Immature natural killer cell (primary cell): ENCODE data around the gene ZNF107. TPM values are rescaled to one million over a fixed set of nuclear protein-coding genes. Genes with fewer than 3 reads are reported as not detected.

Source experiments
- DNase-seq, 3 donors: peaks; one replicate each; pipeline ENCODE4 v3.0.0; 2022; ENCODE audit warnings: mixed read lengths in 1 of 3
- H3K27ac Mint-ChIP-seq, 6 donors: one replicate each; pipeline ENCODE4 v1.8.0; 2020; ENCODE audit warnings: mixed read lengths in 6 of 6, mild to moderate bottlenecking in 5 of 6, inconsistent platforms in 4 of 6, moderate library complexity in 3 of 6
- H3K27me3 Mint-ChIP-seq, 3 donors: one replicate each; pipeline ENCODE4 v1.8.0; 2020 to 2021; ENCODE audit warnings: low read depth in 3 of 3, mild to moderate bottlenecking in 3 of 3, mixed read lengths in 3 of 3, moderate library complexity in 3 of 3, inconsistent platforms in 1 of 3
- H3K36me3 Mint-ChIP-seq, 3 donors: one replicate each; pipeline ENCODE4 v1.8.0; 2020; ENCODE audit warnings: mixed read lengths in 3 of 3, inconsistent platforms in 2 of 3, mild to moderate bottlenecking in 2 of 3
- H3K4me1 Mint-ChIP-seq, 2 donors: one replicate each; pipeline ENCODE4 v1.8.0; 2020; ENCODE audit warnings: inconsistent platforms in 2 of 2, mild to moderate bottlenecking in 2 of 2, mixed read lengths in 2 of 2, moderate library complexity in 1 of 2
- H3K4me3 Mint-ChIP-seq, 5 donors: one replicate each; pipeline ENCODE4 v1.8.0; 2020; ENCODE audit warnings: mild to moderate bottlenecking in 5 of 5, mixed read lengths in 5 of 5, inconsistent platforms in 3 of 5, moderate library complexity in 3 of 5
- H3K9me3 Mint-ChIP-seq, 6 donors: one replicate each; pipeline ENCODE4 v1.8.0; 2020; ENCODE audit warnings: mild to moderate bottlenecking in 6 of 6, mixed read lengths in 6 of 6, inconsistent platforms in 4 of 6, moderate library complexity in 3 of 6
- polyA plus RNA-seq, 3 donors: library from polyadenylated mRNA; unstranded; fragments of 300-500 nt; fragmentation: Illumina TruSeq; gene quantifications; one replicate each; pipeline ENCODE4 v1.2.3, GENCODE V29; 2021

ZNF107 gene
- 1 to 10 TPM; 2.8 to 5.6 (median 3.5) TPM for polyA plus RNA-seq

DNA sequence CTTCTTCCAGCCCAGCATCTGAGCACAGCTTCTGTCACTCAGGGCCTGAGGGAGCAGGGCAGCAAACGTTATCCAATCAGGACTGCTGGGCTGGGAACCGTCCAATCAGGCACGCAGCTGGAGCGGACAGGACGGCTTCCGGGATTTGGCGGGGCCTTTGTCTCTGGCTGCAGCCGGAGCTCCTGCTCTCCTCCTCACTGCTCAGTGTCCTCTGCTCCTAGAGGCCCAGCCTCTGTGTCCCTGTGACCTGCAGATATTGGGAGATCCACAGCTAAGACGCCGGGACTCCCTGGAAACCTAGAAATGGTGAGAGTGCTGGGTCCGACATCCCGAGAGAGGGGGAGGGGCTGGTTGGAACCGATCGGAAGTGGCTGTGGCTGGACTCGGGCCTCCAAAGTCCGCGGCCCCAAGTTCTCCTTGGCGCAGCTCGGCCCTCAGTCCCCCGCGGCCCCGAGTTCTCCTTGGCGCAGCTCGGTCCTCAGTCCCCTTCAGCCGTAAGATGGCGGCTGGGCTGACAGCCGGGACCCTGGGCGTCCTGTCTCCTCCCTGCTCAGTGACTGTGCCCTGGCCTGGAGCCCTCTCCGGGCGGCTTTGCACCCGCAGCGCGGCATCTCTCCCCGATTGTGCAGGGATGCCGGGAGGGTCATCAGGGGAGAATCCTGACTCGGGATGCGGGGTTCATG, at the start of gene ZNF107:
Gene ZNF107 (plus strand): TSS at position 154 of the 683 bp plus-strand sequence. CDS start 150 bp downstream, at position 304.
- no peaks in the 10 kb centered on the region for H3K9me3 Mint-ChIP-seq
- peaks cover 6 to 8% (median 7%) of the 10 kb centered on the region in 3 donors for H3K27me3 Mint-ChIP-seq
- H3K4me3 Mint-ChIP-seq = peak within 1 kb of the TSS; percentile 93 to 97 (median 95)
- H3K4me1 Mint-ChIP-seq = peaks cover 49 to 63% of the 10 kb centered on the region in 2 donors
- peak within 1 kb of the TSS; percentile 92 to 97 (median 94) for H3K27ac Mint-ChIP-seq
- peak; percentile 86 to 90 (median 88) for DNase-seq
- peaks cover 2 to 11% (median 11%) of the 10 kb centered on the region in 3 donors for H3K36me3 Mint-ChIP-seq

DNA sequence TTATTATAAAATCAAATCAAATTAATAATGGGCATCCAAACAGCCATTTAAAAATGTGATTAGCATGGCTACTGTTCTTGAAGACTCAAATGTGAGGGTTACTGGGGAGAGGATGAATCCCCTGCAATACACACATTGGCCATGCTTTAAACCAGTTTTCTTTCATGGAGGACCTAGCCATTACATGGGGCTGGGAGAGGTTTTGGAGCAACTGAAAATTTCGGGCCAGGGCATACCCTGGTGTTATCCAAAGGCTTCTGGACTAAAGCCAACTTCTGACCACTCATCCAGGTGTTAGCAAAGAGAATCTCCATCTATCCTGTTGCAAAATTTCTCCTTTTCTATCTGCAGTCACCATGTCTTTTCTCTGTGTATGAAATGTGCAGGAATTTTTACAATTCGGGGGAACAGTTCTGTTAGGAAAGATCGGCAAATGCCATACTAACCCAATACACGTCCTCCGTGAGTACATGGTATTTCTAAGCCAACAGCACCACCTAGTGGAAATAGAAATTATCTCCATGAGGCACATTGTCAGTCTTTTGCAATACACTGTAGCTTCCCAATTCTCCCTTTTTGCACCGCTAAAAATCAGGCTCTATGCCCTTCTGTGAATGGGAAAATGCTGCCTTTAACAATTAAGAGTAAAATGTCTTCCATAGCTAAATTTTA, 47.0 kb upstream of the ZNF107 start:
- DNase-seq = peak; percentile 21 to 40 (median 31)
- Mint-ChIP-seq H3K27me3 (peaks cover 0 to 3% (median 2%) of the 10 kb centered on the region in 3 donors), H3K9me3 (peaks cover 0 to 15% (median 7%) of the 10 kb centered on the region in 6 donors), H3K4me1 (peaks cover 2 to 4% of the 10 kb centered on the region in 2 donors), H3K27ac (no peak overlapping the region), H3K36me3 (no peaks in the 10 kb centered on the region), H3K4me3 (no peak overlapping the region)

DNA sequence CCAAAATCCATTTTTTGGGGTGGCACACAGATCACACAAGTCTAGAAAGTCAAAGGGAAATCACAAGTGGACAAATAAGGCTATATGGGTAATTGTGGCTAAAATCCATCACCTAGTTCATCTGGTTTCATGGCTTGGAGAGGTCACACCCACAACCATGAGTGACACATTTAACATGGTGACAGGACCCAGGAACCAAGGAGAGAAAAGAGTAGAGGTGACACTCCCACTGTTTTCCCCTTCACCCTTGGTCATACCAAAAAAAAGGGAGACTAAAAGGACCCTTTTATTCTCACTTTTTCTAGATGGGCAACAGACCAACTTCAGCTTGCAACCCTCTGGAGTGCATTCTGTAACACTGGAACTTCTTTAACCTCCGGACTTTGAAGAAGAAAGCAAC, 46.2 kb upstream of the ZNF107 start:
- Mint-ChIP-seq H3K4me1 (peaks cover 2 to 4% of the 10 kb centered on the region in 2 donors), H3K9me3 (peaks cover 0 to 15% (median 7%) of the 10 kb centered on the region in 6 donors), H3K4me3 (no peak overlapping the region), H3K27ac (no peak overlapping the region), H3K36me3 (no peaks in the 10 kb centered on the region), H3K27me3 (peaks cover 0 to 3% (median 2%) of the 10 kb centered on the region in 3 donors)
- DNase-seq = no peak

DNA sequence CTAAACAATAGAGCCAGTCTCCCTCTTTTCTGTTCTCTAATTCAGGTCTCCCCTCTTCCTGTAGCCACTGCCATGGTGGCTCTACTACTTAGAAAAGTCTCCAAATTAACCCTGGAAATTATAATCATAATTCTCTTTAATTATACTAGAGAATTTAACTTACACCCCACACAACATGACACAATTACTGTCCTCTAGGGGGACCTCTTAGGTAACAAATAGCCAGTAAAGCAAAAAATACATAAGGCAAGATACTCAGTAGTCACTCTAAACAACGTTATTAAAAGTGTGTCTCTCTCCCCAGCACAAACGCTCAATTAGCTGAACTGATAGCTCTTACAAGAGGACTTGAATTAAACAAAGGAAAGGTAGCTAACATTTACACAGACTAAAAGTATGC, 44.3 kb upstream of the ZNF107 start:
- Mint-ChIP-seq H3K4me1 (peaks cover 2 to 4% of the 10 kb centered on the region in 2 donors), H3K4me3 (no peak overlapping the region), H3K36me3 (no peaks in the 10 kb centered on the region), H3K27ac (no peak overlapping the region), H3K27me3 (peaks cover 0 to 3% (median 2%) of the 10 kb centered on the region in 3 donors), H3K9me3 (peaks cover 0 to 15% (median 7%) of the 10 kb centered on the region in 6 donors)
- no peak for DNase-seq

DNA sequence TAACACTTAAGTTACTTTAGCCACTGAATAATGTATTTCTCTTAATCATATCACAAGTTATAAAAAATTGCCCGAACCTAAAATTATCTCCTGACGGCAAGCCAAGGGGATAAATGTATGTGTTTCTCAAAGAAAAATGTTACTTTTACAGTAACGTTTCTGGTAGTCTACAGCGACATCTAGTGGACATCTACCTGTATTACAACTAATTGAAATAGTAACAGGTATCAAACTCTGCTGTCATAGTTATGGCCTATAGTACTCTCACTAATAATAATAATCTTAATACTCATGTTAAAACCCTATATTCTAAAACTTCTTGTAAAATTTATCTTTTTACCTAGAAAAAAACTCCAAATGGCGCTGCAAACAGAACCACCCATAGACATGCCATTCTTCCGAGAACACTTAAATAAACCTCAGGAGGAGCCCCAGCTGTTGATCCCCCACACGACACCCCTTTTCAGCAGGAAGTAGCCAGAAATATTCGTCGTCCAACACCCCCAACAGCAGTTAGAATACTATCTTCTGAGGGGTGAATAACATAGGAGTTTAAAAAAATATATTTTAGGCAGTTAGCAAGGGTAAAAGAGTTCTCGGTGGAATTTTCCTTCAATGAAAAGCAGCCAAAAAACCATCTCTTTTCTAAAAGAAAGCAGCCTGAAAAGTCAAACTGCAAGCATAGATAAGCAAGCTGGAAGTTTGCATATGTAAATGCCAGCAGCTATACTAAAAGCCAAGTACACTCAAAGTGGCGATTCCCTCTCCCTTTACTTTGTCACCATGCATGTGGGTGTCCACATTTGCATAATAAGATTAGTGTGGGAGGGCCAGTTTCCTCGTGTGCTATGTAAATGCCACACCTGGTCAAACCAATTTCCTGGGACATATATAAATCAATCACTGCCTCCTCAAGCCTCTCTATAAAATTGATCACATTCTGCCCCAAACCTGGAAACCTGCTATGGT, 40.5 kb upstream of the ZNF107 start:
- H3K36me3 Mint-ChIP-seq = no peaks in the 10 kb centered on the region
- no peak overlapping the region for H3K4me3 Mint-ChIP-seq
- no peaks in the 10 kb centered on the region for H3K4me1 Mint-ChIP-seq
- peak in 2 of 3 donors; percentile 13 to 34 for DNase-seq
- H3K27me3 Mint-ChIP-seq = peaks cover 0 to 3% (median 2%) of the 10 kb centered on the region in 3 donors
- H3K27ac Mint-ChIP-seq = no peak overlapping the region
- H3K9me3 Mint-ChIP-seq = peaks cover 0 to 4% (median under 1%) of the 10 kb centered on the region in 6 donors

DNA sequence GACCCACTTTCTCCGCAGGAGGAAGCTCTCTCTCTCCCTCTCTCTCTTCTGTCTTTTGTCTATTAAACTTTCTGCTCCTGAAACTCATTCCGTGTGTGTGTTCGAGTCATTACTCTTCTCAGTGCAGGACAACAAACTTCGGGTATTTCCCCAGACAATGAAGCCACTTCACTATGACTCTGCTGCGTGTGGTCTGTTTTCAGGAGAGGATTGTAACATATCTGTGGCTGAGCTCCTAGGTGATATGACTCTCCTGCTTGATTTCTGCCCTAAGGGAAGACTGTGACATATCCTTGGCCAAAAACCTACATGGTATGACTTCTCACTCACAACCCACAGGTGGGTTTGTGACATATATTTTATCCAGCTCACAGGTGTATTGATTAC, 39.9 kb upstream of the ZNF107 start:
- Mint-ChIP-seq H3K9me3 (peaks cover 0 to 2% (median 0%) of the 10 kb centered on the region in 6 donors), H3K4me3 (no peak overlapping the region), H3K27me3 (peaks cover 0 to 3% (median 2%) of the 10 kb centered on the region in 3 donors), H3K4me1 (no peaks in the 10 kb centered on the region), H3K27ac (no peak overlapping the region), H3K36me3 (no peaks in the 10 kb centered on the region)
- DNase-seq = no peak

DNA sequence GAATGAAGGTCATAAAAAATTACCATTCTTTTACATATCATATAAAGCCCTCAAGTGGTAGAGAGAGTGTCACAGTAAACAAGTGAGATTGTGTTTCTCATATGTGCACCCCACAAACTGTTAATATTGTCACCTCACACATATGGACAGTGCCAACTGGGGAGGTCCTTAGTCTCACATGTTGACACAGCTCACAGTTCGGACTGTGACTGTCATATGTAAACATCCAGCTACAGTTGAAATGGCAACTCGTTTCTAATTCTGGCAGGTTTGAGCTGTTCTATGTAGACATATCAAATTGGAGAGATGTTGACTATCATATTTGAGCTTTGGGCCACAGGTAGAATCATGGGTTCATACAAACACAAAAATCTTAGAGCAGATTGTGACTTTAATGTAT, 39.4 kb upstream of the ZNF107 start:
- no peak overlapping the region for H3K4me3 Mint-ChIP-seq
- no peaks in the 10 kb centered on the region for H3K36me3 Mint-ChIP-seq

DNA sequence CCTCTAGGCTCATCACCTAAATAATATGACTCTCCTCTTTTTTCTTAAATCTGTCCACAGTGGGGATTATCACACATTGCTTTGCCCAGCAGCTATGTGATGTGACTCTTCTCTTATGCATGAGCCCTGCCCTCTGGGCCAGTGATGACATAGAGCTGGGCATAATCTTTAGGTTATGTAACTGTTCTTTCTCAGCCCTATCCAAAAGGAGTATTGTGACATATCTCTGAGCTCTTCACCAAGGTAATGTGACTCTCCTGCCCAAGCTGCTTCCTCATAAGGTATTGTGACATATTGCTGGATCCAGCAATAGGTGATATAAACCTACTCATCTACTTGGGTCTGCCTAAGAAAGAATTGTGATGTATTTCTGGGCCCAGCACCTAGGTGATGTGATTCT, 37.7 kb upstream of the ZNF107 start:
- Mint-ChIP-seq H3K4me1 (no peaks in the 10 kb centered on the region), H3K36me3 (no peaks in the 10 kb centered on the region), H3K27me3 (peaks cover 0 to 3% (median 2%) of the 10 kb centered on the region in 3 donors), H3K27ac (no peak overlapping the region), H3K9me3 (no peaks in the 10 kb centered on the region), H3K4me3 (no peak overlapping the region)
- DNase-seq = no peak

More for the DNA sequence above, 39.4 kb upstream of the ZNF107 start:
- Mint-ChIP-seq H3K27ac (no peak overlapping the region), H3K9me3 (peaks cover 0 to 2% (median 0%) of the 10 kb centered on the region in 6 donors), H3K4me1 (no peaks in the 10 kb centered on the region), H3K27me3 (peaks cover 0 to 3% (median 2%) of the 10 kb centered on the region in 3 donors)
- no peak for DNase-seq

DNA sequence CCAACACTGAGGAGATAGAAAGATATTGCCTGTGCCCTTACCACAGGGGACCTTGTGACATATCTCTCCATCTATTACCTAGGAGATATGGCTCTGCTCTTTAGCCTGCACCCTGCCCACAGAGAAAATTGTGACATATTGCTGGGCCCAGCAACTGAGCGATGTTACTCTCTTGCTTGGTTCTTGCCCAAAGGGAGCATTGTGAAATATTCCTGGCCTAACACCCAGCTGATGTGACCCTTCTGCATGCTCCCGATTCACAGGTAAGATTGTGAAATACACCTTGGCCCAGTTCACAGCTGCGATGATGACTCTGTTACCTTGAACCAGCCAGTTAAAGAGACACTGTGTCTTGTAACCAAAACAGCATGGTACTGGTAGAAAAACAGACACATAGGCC, 37.2 kb upstream of the ZNF107 start:
- H3K27ac Mint-ChIP-seq = no peak overlapping the region
- H3K4me1 Mint-ChIP-seq = no peaks in the 10 kb centered on the region
- no peaks in the 10 kb centered on the region for H3K36me3 Mint-ChIP-seq
- H3K9me3 Mint-ChIP-seq = no peaks in the 10 kb centered on the region
- no peak for DNase-seq
- no peak overlapping the region for H3K4me3 Mint-ChIP-seq
- peaks cover 0 to 2% (median 2%) of the 10 kb centered on the region in 3 donors for H3K27me3 Mint-ChIP-seq

DNA sequence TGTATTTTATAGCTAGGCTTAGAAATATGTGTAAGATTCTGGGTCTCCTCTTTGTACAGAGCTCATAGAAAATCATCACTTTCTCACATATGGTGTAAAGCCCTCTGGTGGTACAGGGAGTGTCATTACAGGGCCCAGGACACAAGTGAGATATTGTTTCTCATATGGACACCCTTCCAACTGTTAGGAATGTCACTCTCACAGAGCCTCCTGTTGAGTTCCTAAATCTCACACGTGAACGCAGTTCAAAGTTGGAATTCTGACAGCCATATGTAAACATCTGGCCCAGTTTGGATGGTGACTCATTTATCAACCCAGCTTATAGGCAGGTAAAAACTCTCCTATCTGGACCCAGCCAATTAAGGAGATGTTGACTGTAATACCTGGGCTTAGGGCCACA, 35.4 kb upstream of the ZNF107 start:
- H3K4me3 Mint-ChIP-seq = no peak overlapping the region
- H3K9me3 Mint-ChIP-seq = no peaks in the 10 kb centered on the region
- no peaks in the 10 kb centered on the region for H3K4me1 Mint-ChIP-seq
- H3K27ac Mint-ChIP-seq = no peak overlapping the region
- DNase-seq = no peak
- H3K27me3 Mint-ChIP-seq = peaks cover 0 to 2% (median 0%) of the 10 kb centered on the region in 3 donors
- no peaks in the 10 kb centered on the region for H3K36me3 Mint-ChIP-seq

DNA sequence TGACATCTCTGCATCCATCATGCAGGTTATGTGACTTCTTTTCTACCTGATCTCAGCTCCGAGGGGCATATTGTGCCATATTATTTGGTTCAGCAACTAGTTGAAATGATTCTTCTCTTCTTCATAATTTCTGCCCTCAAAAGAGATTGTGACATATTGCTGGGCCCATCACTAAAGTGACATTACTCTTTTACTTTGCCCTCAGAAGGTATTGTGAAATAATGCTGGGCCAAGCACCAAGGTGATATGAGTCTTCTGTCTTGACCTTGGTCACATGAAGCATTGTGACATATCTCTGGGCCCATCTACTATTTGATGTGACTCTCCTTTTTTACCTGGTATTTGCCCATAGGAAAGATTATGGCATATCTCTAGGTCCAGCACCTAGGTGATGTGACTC, 33.9 kb upstream of the ZNF107 start:
- Mint-ChIP-seq H3K27me3 (peaks cover 0 to 2% (median 0%) of the 10 kb centered on the region in 3 donors), H3K9me3 (no peaks in the 10 kb centered on the region), H3K4me1 (no peaks in the 10 kb centered on the region), H3K36me3 (no peaks in the 10 kb centered on the region), H3K4me3 (no peak overlapping the region), H3K27ac (no peak overlapping the region)
- no peak for DNase-seq

DNA sequence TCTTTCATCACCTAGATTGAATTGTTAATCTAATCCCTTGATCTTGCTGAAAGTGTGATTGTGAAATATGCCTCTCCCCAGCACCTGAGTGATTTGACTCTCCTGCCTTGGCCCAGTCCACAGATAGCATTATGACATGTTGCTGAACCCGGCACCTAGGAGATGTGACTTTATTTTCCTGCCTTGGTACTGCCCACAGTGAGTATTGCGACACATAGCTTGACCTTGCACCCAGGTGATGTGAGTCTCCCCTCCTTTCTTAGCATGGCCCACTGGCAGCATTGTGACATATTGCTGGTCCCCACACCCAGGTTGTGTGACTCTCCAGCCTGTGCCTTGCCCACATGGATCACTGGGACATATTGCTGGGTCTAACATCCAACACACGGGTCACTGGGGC, 32.5 kb upstream of the ZNF107 start:
- Mint-ChIP-seq H3K9me3 (no peaks in the 10 kb centered on the region), H3K36me3 (no peaks in the 10 kb centered on the region), H3K27me3 (peaks cover 0 to 2% (median 0%) of the 10 kb centered on the region in 3 donors), H3K4me3 (no peak overlapping the region), H3K27ac (no peak overlapping the region), H3K4me1 (no peaks in the 10 kb centered on the region)
- no peak for DNase-seq

DNA sequence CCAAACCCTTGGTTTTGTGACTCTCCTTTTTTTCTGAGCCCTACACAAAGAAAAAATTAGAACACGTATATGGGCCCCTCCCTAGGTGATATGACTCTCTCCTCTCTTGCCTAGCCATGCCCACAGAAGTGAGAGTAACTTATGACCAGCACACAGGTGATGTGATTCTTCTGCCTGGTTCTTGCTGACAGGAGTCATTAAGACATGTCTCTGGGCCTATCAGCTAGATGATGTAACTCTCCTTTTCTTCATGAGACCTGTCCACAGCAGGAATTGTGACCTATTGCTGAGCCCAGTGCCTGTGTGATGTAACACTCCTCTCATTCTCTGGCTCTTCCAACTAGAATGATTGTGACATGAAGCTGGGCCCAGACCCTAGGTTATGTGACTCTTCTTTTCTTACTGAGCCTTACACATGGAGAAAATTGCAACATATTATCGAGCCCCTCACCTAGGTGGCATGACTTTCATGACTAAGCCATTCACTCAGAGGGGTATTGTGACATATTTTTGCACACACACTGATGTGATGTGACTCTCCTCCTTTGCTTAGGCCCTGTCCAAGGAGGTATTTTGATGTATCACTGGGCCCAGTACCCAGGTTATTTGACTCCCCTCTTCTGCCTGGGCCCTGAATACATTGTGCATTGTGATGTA, 31.4 kb upstream of the ZNF107 start:
- H3K36me3 Mint-ChIP-seq = no peaks in the 10 kb centered on the region
- H3K27me3 Mint-ChIP-seq = no peaks in the 10 kb centered on the region
- DNase-seq = no peak
- H3K27ac Mint-ChIP-seq = no peak overlapping the region
- H3K9me3 Mint-ChIP-seq = no peaks in the 10 kb centered on the region
- no peak overlapping the region for H3K4me3 Mint-ChIP-seq
- no peaks in the 10 kb centered on the region for H3K4me1 Mint-ChIP-seq
